SKM-1 treated with dmso at 0.1 percent for 144 hours (cell line): ENCODE measurements around the gene IMMP2L.
"Not testable (repeated sequence)": the region's sequence is repeated elsewhere in the genome, so short reads cannot be mapped to it uniquely, and the experiment has no call there.

ENCODE experiments used
- DNase-seq: peaks from one replicate; lab custom pipeline; 2025; ENCODE audit not compliant: unreplicated experiment; lab: John Stamatoyannopoulos, UW

The IMMP2L gene

GRCh38 chr7:111510584-111511378 lies 51.5 kb downstream of the IMMP2L start:
- no peak for DNase-seq

GRCh38 chr7:111510062-111510461 lies 52.2 kb downstream of the IMMP2L start:
- no peak for DNase-seq

DNA sequence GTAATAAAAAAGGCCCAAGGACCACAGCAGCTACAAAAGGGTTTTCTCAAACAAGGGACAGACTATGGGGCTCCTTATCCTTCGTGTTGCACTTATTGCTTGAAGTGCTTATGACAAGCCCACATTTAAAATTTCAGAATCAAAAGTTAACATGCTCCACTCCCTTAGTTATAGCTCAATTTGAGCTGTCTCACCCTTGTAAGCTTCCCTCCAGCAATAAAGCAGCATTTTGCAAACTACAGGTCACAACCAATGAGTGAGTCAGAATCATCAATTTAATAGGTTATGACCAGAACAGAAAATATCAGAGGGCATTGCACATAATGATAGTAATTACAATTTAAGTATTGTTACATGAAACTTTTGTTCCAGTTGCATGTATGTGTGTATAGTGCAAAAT lies 53.0 kb downstream of the IMMP2L start:
- DNase-seq: no peak

GRCh38 chr7:111508387-111508786 lies 53.9 kb downstream of the IMMP2L start:
- DNase-seq: no peak

DNA sequence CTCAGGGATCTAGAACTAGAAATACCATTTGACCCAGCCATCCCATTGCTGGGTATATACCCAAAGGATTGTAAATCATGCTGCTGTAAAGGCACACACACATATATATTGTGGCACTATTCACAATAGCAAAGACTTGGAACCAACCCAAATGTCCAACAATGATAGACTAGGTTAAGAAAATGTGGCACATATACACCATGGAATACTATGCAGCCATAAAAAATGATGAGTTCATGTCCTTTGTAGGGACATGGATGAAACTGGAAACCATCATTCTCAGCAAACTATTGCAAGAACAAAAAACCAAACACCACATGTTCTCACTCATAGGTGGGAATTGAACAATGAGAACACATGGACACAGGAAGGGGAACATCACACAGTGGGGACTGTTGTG lies 56.9 kb downstream of the IMMP2L start:
- DNase-seq: not testable (repeated sequence)

DNA sequence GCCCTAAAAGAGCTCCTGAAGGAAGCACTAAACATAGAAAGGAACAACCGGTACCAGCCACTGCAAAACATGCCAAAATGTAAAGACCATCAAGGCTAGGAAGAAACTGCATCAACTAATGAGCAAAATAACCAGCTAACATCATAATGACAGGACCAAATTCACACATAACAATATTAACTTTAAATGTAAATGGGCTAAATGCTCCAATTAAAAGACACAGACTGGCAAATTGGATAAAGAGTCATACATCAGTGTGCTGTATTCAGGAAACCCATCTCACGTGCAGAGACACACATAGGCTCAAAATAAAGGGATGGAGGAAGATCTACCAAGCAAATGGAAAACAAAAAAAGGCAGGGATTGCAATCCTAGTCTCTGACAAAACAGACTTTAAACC lies 60.5 kb downstream of the IMMP2L start:
- not testable (repeated sequence) for DNase-seq

DNA sequence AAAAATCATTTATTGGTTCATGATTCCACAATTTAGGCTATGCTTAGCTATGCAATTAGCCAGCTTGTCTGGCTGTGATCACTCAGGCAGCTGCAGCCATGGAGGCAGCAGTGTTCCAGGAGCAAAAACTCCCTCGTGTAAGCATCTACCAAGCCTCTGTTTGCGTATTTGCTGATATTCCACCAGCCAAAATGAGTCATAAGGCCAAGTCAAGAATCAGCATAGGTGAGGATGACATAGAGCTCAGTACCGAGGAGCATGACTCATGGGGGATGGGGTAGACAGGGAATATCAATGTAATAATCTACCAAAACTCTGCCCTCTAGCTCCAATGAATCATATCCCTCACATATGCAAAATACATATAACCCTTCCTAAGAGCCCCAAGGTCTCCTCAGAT lies 63.3 kb downstream of the IMMP2L start:
- no peak for DNase-seq

GRCh38 chr7:111498391-111499007 lies 63.8 kb downstream of the IMMP2L start:
- DNase-seq: no peak

DNA sequence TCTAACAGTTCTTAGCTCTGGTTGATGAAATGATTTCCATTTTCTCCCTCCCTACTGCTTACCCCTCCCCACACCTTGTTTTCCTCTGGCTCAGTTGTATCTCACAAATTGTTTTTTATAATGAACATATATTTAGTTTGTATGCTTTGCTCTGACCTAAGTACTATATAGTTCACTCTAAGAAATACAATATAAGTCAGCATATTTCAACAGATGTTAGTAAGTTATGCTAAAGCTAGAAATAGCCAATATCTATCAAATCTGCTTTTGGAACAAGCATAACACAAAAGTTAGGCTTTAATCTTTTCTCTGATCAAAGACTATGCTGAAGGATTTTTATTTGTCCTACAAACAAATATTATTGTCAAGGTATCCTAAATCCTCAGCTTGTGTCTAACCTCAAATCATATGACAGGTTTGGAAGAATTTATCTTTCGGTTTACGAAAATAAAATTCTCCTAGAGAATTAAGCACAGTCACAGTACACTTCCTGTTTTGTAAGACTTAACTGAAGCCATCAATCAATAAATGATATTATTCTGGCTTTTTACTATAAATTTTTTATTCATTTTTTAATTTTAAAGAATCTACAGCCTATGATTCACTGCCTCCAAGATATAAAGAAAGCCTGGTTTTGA lies 67.0 kb downstream of the IMMP2L start:
- DNase-seq: no peak

DNA sequence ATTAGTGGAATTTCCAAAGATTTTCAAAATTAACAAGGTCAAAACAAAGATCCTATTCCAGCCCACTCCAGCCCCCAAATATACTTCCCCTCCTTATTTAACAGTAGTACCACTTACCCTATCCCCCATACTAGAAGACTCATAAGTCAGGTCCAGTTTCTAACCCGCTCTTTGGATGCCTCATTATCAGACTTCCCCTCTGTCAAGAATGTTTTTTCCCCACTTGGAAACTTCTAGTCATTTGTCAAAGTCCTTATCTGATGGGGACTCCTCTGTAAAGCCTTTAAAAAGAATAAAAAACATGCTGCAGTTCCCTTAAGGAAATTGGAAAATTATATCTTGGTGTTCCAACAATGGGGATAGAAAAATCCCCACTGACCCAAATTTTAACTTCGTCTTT lies 70.1 kb downstream of the IMMP2L start:
- DNase-seq: no peak

GRCh38 chr7:111486472-111487142 lies 75.7 kb downstream of the IMMP2L start:
- DNase-seq: peak; percentile 47

DNA sequence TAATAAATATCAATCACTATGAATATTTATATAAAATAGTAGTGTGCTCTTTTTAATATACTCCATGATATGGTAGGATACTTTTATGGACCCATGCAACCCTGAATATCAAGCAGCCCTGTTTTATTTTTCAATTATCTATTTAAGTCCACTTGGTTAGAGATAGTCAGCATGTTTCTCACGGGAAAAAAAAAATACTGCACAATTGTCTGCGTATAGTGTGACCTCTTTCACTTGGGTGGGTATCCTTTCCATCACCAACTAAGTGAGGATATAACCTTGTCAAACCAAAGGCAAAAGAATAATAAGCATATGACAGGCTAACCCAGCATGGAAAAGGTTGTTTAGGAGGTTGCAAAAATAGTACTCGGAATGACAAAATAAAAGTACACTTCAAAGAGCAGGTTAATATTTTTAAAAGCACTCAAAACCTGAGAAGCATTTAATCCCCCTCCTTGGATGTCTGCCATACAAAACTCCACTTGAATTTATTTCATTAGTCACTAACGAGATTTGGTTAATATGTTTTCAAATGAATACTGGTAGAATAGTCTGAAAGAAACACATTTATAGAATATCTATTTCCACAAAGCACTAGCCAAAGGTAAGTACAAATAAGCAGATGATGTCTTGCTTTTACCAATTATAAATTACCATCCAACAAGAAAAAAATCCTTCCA lies 76.5 kb downstream of the IMMP2L start:
- no peak for DNase-seq

- no peak for DNase-seq
Observed at GRCh38 chr7:111483078-111483477, 79.2 kb downstream of the IMMP2L start.

- DNase-seq: no peak
Observed at GRCh38 chr7:111477462-111478225, 84.6 kb downstream of the IMMP2L start.

- no peak for DNase-seq
Observed at GRCh38 chr7:111476586-111477293, 85.6 kb downstream of the IMMP2L start.

GRCh38 chr7:111475959-111476358 lies 86.3 kb downstream of the IMMP2L start:
- no peak for DNase-seq

DNA sequence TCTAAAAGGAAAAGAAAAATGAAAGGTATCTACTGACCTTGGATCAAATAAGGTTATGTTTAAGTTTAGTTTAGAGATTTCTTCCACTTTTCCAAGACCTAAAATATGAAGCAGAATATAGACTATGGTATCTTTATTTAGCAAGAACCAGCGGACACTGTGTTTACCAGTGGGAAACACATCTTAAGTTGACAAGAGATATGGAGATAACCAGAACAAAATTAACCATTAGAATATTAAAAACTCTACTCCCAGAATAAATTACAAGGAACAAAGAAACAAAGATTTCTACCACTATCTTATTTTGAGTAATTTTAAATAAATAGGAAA lies 86.9 kb downstream of the IMMP2L start:
- DNase-seq: no peak

GRCh38 chr7:111474723-111475418 lies 87.4 kb downstream of the IMMP2L start:
- DNase-seq: no peak

DNA sequence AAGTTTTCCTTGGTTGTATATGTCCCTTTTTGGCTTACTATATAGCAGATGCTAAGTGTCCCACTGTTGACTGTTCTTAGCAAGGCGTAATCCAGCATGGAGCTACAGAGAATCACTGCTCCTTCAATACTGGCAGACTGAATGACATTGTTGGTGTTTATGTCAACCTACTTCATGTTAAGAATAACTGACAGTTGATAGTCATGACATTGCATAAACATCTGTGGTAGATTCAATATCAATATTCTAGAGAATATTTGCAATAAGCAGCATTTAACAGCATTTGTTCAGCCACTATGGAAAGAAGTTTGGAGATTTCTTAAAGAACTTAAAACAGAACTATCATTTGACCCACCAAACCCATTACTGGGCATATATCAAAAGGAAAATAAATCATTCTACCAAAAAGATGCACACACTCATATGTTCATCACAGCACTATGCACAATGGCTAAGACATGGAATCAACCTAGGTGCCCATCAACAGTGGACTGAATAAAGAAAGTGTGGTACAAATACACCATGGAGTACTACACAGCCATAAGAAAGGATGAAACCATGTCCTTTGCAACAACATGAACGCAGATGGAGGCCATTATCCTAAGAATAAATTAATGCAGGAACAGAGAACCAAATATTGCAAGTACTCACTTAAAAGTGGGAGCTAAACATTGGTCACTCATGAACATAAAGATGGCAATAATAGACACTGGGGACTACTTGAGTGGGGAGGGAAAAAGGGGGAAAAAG lies 88.7 kb downstream of the IMMP2L start:
- no peak for DNase-seq
